Lower leg skin (tissue), 3 donors: Measurements from ENCODE around the gene BCL2L1.

Source experiments
- POLR2A ChIP-seq, 2 donors: fragments of 450-650 bp; IDR thresholded peaks; one replicate each; pipeline ENCODE4 v1.6.1; 2016 to 2017; ENCODE audit warnings: antibody characterized with exemption in 2 of 2, mild to moderate bottlenecking in 1 of 2, moderate library complexity in 1 of 2
- TF ChIP-seq, protein P1 (sequence below), 3 donors: fragments of 450-650 bp; IDR thresholded peaks; one replicate each; pipeline ENCODE4 v1.5.1; 2016; ENCODE audit warnings: antibody characterized with exemption in 3 of 3, mild to moderate bottlenecking in 3 of 3, moderate library complexity in 2 of 3

DNA sequence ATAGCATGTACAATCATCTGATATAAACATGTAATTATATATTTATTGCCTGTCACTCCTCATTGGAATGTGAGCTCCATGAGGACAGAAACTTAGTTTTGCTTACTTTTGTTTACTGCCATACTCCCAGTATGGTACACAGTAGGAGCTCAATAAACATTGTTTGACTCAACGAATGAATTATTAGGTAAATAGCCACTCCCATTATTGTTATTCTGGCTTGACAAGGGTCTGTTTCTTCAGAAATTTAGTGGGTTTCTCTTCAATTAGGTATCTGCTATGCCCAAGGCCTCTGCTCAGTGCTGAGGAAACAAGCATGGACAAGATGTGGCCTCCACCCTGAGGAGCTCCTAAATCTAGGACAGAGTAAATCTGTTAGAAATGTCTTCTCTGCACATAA is 6.3 kb downstream of the BCL2L1 start:
- TF ChIP-seq, protein P1, sequence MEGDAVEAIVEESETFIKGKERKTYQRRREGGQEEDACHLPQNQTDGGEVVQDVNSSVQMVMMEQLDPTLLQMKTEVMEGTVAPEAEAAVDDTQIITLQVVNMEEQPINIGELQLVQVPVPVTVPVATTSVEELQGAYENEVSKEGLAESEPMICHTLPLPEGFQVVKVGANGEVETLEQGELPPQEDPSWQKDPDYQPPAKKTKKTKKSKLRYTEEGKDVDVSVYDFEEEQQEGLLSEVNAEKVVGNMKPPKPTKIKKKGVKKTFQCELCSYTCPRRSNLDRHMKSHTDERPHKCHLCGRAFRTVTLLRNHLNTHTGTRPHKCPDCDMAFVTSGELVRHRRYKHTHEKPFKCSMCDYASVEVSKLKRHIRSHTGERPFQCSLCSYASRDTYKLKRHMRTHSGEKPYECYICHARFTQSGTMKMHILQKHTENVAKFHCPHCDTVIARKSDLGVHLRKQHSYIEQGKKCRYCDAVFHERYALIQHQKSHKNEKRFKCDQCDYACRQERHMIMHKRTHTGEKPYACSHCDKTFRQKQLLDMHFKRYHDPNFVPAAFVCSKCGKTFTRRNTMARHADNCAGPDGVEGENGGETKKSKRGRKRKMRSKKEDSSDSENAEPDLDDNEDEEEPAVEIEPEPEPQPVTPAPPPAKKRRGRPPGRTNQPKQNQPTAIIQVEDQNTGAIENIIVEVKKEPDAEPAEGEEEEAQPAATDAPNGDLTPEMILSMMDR (IDR thresholded peaks at IDR 0.05), result no peak
- no peak for TF ChIP-seq POLR2A (IDR thresholded peaks at IDR 0.05)
